Neural progenitor cell (in vitro differentiated cells): ENCODE measurements around the gene MCCD1. TPM values are rescaled to one million over a fixed set of nuclear protein-coding genes. Genes with fewer than 3 reads are reported as not detected.

ENCODE experiments used
- DNase-seq: peaks from one replicate; pipeline ENCODE4 v3.0.0-alpha.2; 2016; ENCODE audit warnings: low spot score
- H2AFZ ChIP-seq: fragments of 200-600 bp; sonication (generic); replicated peaks from 2 replicates; pipeline ENCODE4 v1.6.1; 2016; ENCODE audit warnings: antibody characterized with exemption
- H3F3A ChIP-seq: fragments of 200-600 bp; sonication (generic); 2 replicates; pipeline ENCODE4 v1.6.1; 2016; ENCODE audit warnings: antibody characterized with exemption, low read depth
- H3K27ac ChIP-seq: fragments of 200-600 bp; sonication (generic); 2 replicates; pipeline ENCODE4 v1.5.1; 2016; ENCODE audit warnings: mild to moderate bottlenecking
- H3K27me3 ChIP-seq: fragments of 200-600 bp; sonication (generic); 2 replicates; pipeline ENCODE4 v1.6.1; 2016; ENCODE audit warnings: mild to moderate bottlenecking, moderate library complexity
- H3K36me3 ChIP-seq: fragments of 200-600 bp; sonication (generic); 2 replicates; pipeline ENCODE4 v1.5.1; 2016
- H3K4me1 ChIP-seq: fragments of 200-600 bp; sonication (generic); 2 replicates; pipeline ENCODE4 v1.6.1; 2016; ENCODE audit warnings: mixed run types
- H3K4me2 ChIP-seq: fragments of 200-600 bp; sonication (generic); 2 replicates; pipeline ENCODE4 v1.6.1; 2016
- H3K4me3 ChIP-seq: fragments of 200-600 bp; sonication (generic); 2 replicates; pipeline ENCODE4 v1.5.1; 2016
- H3K79me2 ChIP-seq: fragments of 200-600 bp; sonication (generic); 2 replicates; pipeline ENCODE4 v1.6.1; 2016; ENCODE audit warnings: low read depth
- H3K9ac ChIP-seq: fragments of 200-600 bp; sonication (generic); 2 replicates; pipeline ENCODE4 v1.6.1; 2016
- H3K9me3 ChIP-seq: fragments of 200-600 bp; sonication (generic); 2 replicates; pipeline ENCODE4 v1.5.1; 2016; ENCODE audit warnings: low read depth
- H4K20me1 ChIP-seq: fragments of 200-600 bp; sonication (generic); 2 replicates; pipeline ENCODE4 v1.6.1; 2016; ENCODE audit warnings: low read depth
- H3K27ac Mint-ChIP-seq: 3 replicates; pipeline ENCODE4 v1.8.0; 2021; ENCODE audit warnings: mixed read lengths
- H3K27me3 Mint-ChIP-seq: 2 replicates; pipeline ENCODE4 v1.8.0; 2022; ENCODE audit warnings: low read depth, mild to moderate bottlenecking, inconsistent platforms, moderate library complexity, mixed read lengths; ENCODE audit not compliant: insufficient read depth
- H3K36me3 Mint-ChIP-seq: 3 replicates; pipeline ENCODE4 v1.8.0; 2021; ENCODE audit warnings: mixed read lengths
- H3K4me1 Mint-ChIP-seq: 3 replicates; pipeline ENCODE4 v1.8.0; 2021; ENCODE audit warnings: mixed read lengths
- H3K4me3 Mint-ChIP-seq: 3 replicates; pipeline ENCODE4 v1.8.0; 2021; ENCODE audit warnings: mild to moderate bottlenecking, moderate library complexity, mixed read lengths
- H3K9me3 Mint-ChIP-seq: 3 replicates; pipeline ENCODE4 v1.8.0; 2020; ENCODE audit warnings: mixed read lengths
- CTCF ChIP-seq: fragments of 200-600 bp; sonication (generic); IDR thresholded peaks from 2 replicates; pipeline ENCODE4 v1.5.1; 2017; ENCODE audit warnings: antibody characterized with exemption, mild to moderate bottlenecking
- EZH2 ChIP-seq: fragments of 200-600 bp; sonication (generic); IDR thresholded peaks from 2 replicates; pipeline ENCODE4 v1.6.1; 2017; ENCODE audit warnings: antibody characterized with exemption, mild to moderate bottlenecking, moderate library complexity
- EZH2phosphoT487 ChIP-seq: fragments of 200-600 bp; sonication (generic); IDR thresholded peaks from 2 replicates; pipeline ENCODE4 v1.6.1; 2017; ENCODE audit warnings: antibody characterized with exemption
- total RNA-seq: library from RNA; depleted of rRNA; stranded (reverse); fragments of >200 nt; gene quantifications from 2 replicates; pipeline ENCODE4 v1.2.3, GENCODE V29; 2015; ENCODE audit warnings: low replicate concordance

The MCCD1 gene
- total RNA-seq, 1 donor from 2014 or later = not detected

- H3F3A ChIP-seq = peaks cover 79% of the 10 kb centered on the region
- DNase-seq = no peak
- H3K27ac Mint-ChIP-seq = no peak overlapping the region
- H3K4me1 ChIP-seq = no peaks in the 10 kb centered on the region
- H2AFZ ChIP-seq = no peak overlapping the region
- H3K79me2 ChIP-seq = peaks cover 39% of the 10 kb centered on the region
- H3K36me3 Mint-ChIP-seq = peaks cover 50% of the 10 kb centered on the region
- peaks cover 79% of the 10 kb centered on the region for H4K20me1 ChIP-seq
- H3K9me3 Mint-ChIP-seq = no peaks in the 10 kb centered on the region
- no peak overlapping the region for H3K4me3 ChIP-seq
- no peak overlapping the region for H3K4me3 Mint-ChIP-seq
- no peak overlapping the region for H3K27ac ChIP-seq
- peaks cover 24% of the 10 kb centered on the region for H3K36me3 ChIP-seq
- no peaks in the 10 kb centered on the region for H3K27me3 ChIP-seq
- H3K4me2 ChIP-seq = no peak overlapping the region
- no peaks in the 10 kb centered on the region for H3K9me3 ChIP-seq
- H3K27me3 Mint-ChIP-seq = peaks cover 6% of the 10 kb centered on the region
- peaks cover 4% of the 10 kb centered on the region for H3K4me1 Mint-ChIP-seq
- H3K9ac ChIP-seq = no peak overlapping the region
- TF ChIP-seq CTCF (no peak), EZH2phosphoT487 (no peak), EZH2 (no peak)
Observed at GRCh38 chr6:31531162-31531561, 2.4 kb downstream of the MCCD1 start.

- H3K4me1 ChIP-seq = no peaks in the 10 kb centered on the region
- TF ChIP-seq EZH2 = no peak
- no peak for TF ChIP-seq EZH2phosphoT487
- TF ChIP-seq CTCF = no peak
- no peak overlapping the region for H3K4me2 ChIP-seq
- DNase-seq = no peak
- peaks cover 86% of the 10 kb centered on the region for H3F3A ChIP-seq
- no peak overlapping the region for H3K9ac ChIP-seq
- peaks cover 88% of the 10 kb centered on the region for H4K20me1 ChIP-seq
- no peak overlapping the region for H3K4me3 ChIP-seq
- H3K9me3 ChIP-seq = no peaks in the 10 kb centered on the region
- no peak overlapping the region for H3K4me3 Mint-ChIP-seq
- no peak overlapping the region for H2AFZ ChIP-seq
- peaks cover 48% of the 10 kb centered on the region for H3K79me2 ChIP-seq
- H3K27ac ChIP-seq = no peak overlapping the region
- H3K27me3 Mint-ChIP-seq = peaks cover 6% of the 10 kb centered on the region
- no peaks in the 10 kb centered on the region for H3K27me3 ChIP-seq
- peaks cover 31% of the 10 kb centered on the region for H3K36me3 ChIP-seq
- H3K4me1 Mint-ChIP-seq = peaks cover 4% of the 10 kb centered on the region
- H3K36me3 Mint-ChIP-seq = peaks cover 56% of the 10 kb centered on the region
- H3K9me3 Mint-ChIP-seq = no peaks in the 10 kb centered on the region
- H3K27ac Mint-ChIP-seq = no peak overlapping the region
Observed at GRCh38 chr6:31531771-31532643, 3.2 kb downstream of the MCCD1 start.

GRCh38 chr6:31532644-31533454 lies 4.1 kb downstream of the MCCD1 start:
- H3K27me3 Mint-ChIP-seq = peaks cover 6% of the 10 kb centered on the region
- Histone ChIP-seq H3K9me3 (no peaks in the 10 kb centered on the region), H3K27me3 (no peaks in the 10 kb centered on the region), H3K79me2 (peaks cover 56% of the 10 kb centered on the region), H3F3A (peaks cover 90% of the 10 kb centered on the region), H4K20me1 (peaks cover 96% of the 10 kb centered on the region), H3K9ac (no peak overlapping the region), H2AFZ (no peak overlapping the region), H3K27ac (peak overlapping the region; percentile 74), H3K36me3 (peaks cover 34% of the 10 kb centered on the region), H3K4me1 (no peaks in the 10 kb centered on the region), H3K4me3 (no peak overlapping the region), H3K4me2 (no peak overlapping the region)
- H3K4me3 Mint-ChIP-seq = no peak overlapping the region
- no peak for DNase-seq
- H3K36me3 Mint-ChIP-seq = peaks cover 60% of the 10 kb centered on the region
- H3K4me1 Mint-ChIP-seq = peaks cover 4% of the 10 kb centered on the region
- no peaks in the 10 kb centered on the region for H3K9me3 Mint-ChIP-seq
- TF ChIP-seq CTCF (no peak), EZH2 (no peak), EZH2phosphoT487 (no peak)
- H3K27ac Mint-ChIP-seq = no peak overlapping the region
